HG03520 (cell line): ENCODE data around the gene MOB3A.
A peak's percentile ranks its signal among the peaks of the same experiment; 100 is the strongest.
"Not testable (repeated sequence)": the region's sequence is repeated elsewhere in the genome, so short reads cannot be mapped to it uniquely, and the experiment has no call there.

ENCODE experiments used
- ATAC-seq: cut with Tn5 transposase; IDR thresholded peaks from one replicate; pipeline ENCODE4 v1.9.1; 2021; ENCODE audit warnings: mild to moderate bottlenecking, moderate library complexity; ENCODE audit not compliant: unreplicated experiment

The MOB3A gene

GRCh38 chr19:2109046-2109864, 13.1 kb upstream of the MOB3A start:
- no peak for ATAC-seq

- no peak for ATAC-seq
Measured at GRCh38 chr19:2108251-2109016, 12.3 kb upstream of the MOB3A start.

GRCh38 chr19:2103045-2103707, 7.0 kb upstream of the MOB3A start:
- no peak for ATAC-seq

- no peak for ATAC-seq
Measured at GRCh38 chr19:2101417-2102335, 5.5 kb upstream of the MOB3A start.

GRCh38 chr19:2100719-2101061, 4.6 kb upstream of the MOB3A start:
- ATAC-seq: no peak

- ATAC-seq: no peak
Measured at GRCh38 chr19:2099937-2100718, 4.0 kb upstream of the MOB3A start.

GRCh38 chr19:2099054-2099501, 3.0 kb upstream of the MOB3A start:
- no peak for ATAC-seq

- ATAC-seq: no peak
Measured at GRCh38 chr19:2097886-2098327, 1.8 kb upstream of the MOB3A start.

GRCh38 chr19:2097203-2097885, 1.2 kb upstream of the MOB3A start:
- no peak for ATAC-seq

- peak; percentile 64 for ATAC-seq
Measured at GRCh38 chr19:2096480-2097202, 515 bp upstream of the MOB3A start, which contains the start of gene IZUMO4. TSS of gene IZUMO4 (plus strand) at chr19:2096915. CDS start at chr19:2096946, 31 bp downstream.

- ATAC-seq: not testable (repeated sequence)
Measured at GRCh38 chr19:2091926-2092525, 4.1 kb downstream of the MOB3A start.

- no peak for ATAC-seq
Measured at GRCh38 chr19:2089727-2090053, 6.4 kb downstream of the MOB3A start.

- ATAC-seq: no peak
Measured at GRCh38 chr19:2089001-2089711, 7.0 kb downstream of the MOB3A start.

- ATAC-seq: no peak
Measured at GRCh38 chr19:2087621-2088100, 8.5 kb downstream of the MOB3A start.

- ATAC-seq: not testable (repeated sequence)
Measured at GRCh38 chr19:2086695-2087620, 9.2 kb downstream of the MOB3A start.

GRCh38 chr19:2084993-2085720, 11.0 kb downstream of the MOB3A start:
- ATAC-seq: no peak
